Gastroesophageal sphincter (tissue), 4 donors: Measurements from ENCODE around the gene FA2H. TPM values are rescaled to one million over a fixed set of nuclear protein-coding genes. Genes with fewer than 3 reads are reported as not detected.

Experiments
- ATAC-seq: fragments of 150-250 bp; one replicate; pipeline ENCODE4 v1.9.1; 2016; ENCODE audit warnings: mild to moderate bottlenecking, moderate library complexity
- H3K27ac ChIP-seq, 4 donors: fragments of 200-600 bp; sonication (generic) in 3 of 4; 1 replicate in 3 of 4; 2 replicates in 1 of 4; pipeline ENCODE4 v1.5.1; 2016 to 2019
- H3K27me3 ChIP-seq: fragments of 200-600 bp; sonication (generic); one replicate; pipeline ENCODE4 v1.5.1; 2019
- H3K36me3 ChIP-seq, 2 donors: fragments of 200-600 bp; sonication (generic); one replicate each; pipeline ENCODE4 v1.5.1; 2019; ENCODE audit warnings: control low read depth in 1 of 2
- H3K4me1 ChIP-seq, 3 donors: fragments of 200-600 bp; sonication (generic); 1 replicate in 2 of 3; 2 replicates in 1 of 3; pipeline ENCODE4 v1.5.1; 2016 to 2019; ENCODE audit warnings: control low read depth in 2 of 3
- H3K4me3 ChIP-seq, 2 donors: fragments of 200-600 bp; sonication (generic); one replicate each; pipeline ENCODE4 v1.5.1; 2019; ENCODE audit warnings: mild to moderate bottlenecking in 1 of 2, moderate library complexity in 1 of 2
- H3K9me3 ChIP-seq, 3 donors: fragments of 200-600 bp; sonication (generic); one replicate each; pipeline ENCODE4 v1.5.1; 2017 to 2019; ENCODE audit warnings: control low read depth in 2 of 3
- CTCF ChIP-seq, 4 experiments: fragments of 200-600 bp in 2 of 4; fragments of 450-650 bp in 2 of 4; sonication (generic) in 1 of 4; IDR thresholded peaks; one replicate each; pipeline ENCODE4 v1.5.1; 2017 to 2019; ENCODE audit warnings: antibody characterized with exemption in 4 of 4, mild to moderate bottlenecking in 2 of 4, moderate library complexity in 2 of 4
- EP300 ChIP-seq: sonication (generic); formaldehyde crosslinking; IDR thresholded peaks from one replicate; pipeline ENCODE4 v1.6.1; 2017; ENCODE audit warnings: antibody characterized with exemption, mild to moderate bottlenecking
- POLR2A ChIP-seq, 2 donors: fragments of 450-650 bp; IDR thresholded peaks; one replicate each; pipeline ENCODE4 v1.6.1; 2017; ENCODE audit warnings: antibody characterized with exemption in 2 of 2, mild to moderate bottlenecking in 2 of 2, moderate library complexity in 1 of 2
- POLR2AphosphoS5 ChIP-seq: sonication (generic); formaldehyde crosslinking; IDR thresholded peaks from one replicate; pipeline ENCODE4 v1.6.1; 2017; ENCODE audit warnings: antibody characterized with exemption
- WGBS, 2 donors: methylation state at CpG; one replicate each; pipeline ENCODE4 v1.1.5; 2018; ENCODE audit warnings: low coverage in 1 of 2; 5-methylcytosine and 5-hydroxymethylcytosine counted together
- total RNA-seq, 4 donors: library from RNA; depleted of rRNA; stranded (reverse); fragments of >200 nt; gene quantifications; one replicate each; pipeline ENCODE4 v1.1.0, GENCODE V29; 2016

The FA2H gene
- total RNA-seq, 4 donors from 2014 or later: 0.27 to 2.2 (median 0.31) TPM; not detected in 1

DNA sequence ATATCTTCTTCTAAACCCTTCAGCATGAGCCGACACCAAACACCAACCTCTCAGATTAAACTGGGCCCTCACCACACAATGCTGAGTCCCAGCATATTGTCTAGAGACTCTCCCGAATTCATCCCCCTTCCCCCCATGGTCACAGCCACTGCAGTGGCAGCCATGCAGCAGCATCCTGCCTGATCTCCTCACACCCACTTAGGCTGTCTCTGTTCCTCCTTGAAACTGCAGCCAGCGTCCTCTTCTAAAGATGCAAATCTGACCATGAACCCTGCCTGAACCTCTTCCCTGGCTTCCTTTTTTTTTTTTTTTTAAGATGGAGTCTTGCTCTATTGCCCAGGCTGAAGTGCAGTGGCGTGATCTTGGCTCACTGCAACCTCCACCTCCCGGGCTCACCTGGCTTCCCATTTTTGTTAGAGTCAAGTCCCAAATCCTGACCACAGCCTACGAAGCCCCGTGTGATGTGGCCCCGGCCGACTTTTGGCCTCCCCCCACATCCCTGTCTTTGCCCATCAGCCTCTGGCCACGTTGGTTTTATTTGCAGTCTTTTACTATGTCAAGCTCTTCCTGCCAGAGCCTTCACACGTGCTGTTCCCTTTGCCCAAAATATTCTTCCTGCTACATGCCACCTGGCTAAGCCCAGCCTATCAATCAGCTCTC is 2.8 kb downstream of the FA2H start:
- 66 to 85% methylated on average over 3 to 11 of the region's 11 CpGs for WGBS, 2 donors
- peaks cover 78% of the 10 kb centered on the region for H3K27me3 ChIP-seq
- H3K4me1 ChIP-seq: peaks cover 0 to 13% (median 11%) of the 10 kb centered on the region in 3 donors
- H3K27ac ChIP-seq: no peak overlapping the region
- ATAC-seq: no peak
- no peaks in the 10 kb centered on the region for H3K9me3 ChIP-seq
- no peak overlapping the region for H3K4me3 ChIP-seq
- TF ChIP-seq CTCF (IDR thresholded peaks at IDR 0.05): no peak
- no peak for TF ChIP-seq EP300
- TF ChIP-seq POLR2A (IDR thresholded peaks at IDR 0.05): no peak
- TF ChIP-seq POLR2AphosphoS5: no peak
- no peaks in the 10 kb centered on the region for H3K36me3 ChIP-seq

DNA sequence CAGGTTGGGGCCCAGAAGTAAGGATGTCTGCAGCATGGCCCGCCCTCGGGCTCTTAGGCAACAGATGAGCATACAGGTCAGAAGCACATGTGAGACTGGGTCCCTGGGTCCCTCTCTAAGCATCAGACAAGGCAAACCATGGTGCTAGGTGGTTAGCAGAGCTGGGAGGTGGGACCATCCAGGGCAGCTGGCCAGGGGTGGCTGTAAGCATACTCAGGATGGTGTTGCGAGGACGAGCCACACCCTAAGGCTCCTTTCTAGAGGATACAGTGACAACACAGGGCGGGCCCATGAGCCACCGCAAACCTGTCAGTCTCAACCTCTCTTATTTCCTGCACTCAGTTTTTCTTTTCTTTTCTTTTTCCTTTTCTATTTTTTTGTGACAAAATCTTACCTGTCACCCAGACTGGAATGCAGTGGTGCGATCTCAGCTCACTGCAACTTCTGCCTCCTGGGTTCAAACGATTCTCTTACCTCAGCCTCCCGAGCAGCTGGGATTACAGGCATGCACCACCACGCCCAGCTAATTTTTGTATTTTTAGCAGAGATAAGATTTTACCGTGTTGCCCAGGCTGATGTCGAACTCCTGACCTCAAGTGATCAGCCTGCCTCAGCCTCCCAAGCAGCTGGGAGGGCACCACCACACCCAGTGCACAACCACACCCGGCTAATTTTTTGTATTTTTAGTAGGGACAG is 3.6 kb downstream of the FA2H start:
- 82 to 94% methylated on average over 6 to 11 of the region's 13 CpGs for WGBS, 2 donors
- peaks cover 81% of the 10 kb centered on the region for H3K27me3 ChIP-seq
- peaks cover 0 to 13% (median 11%) of the 10 kb centered on the region in 3 donors for H3K4me1 ChIP-seq
- H3K27ac ChIP-seq: no peak overlapping the region
- no peak overlapping the region for H3K4me3 ChIP-seq
- no peak for ATAC-seq
- TF ChIP-seq CTCF (IDR thresholded peaks at IDR 0.05): no peak
- no peak for TF ChIP-seq POLR2AphosphoS5
- H3K9me3 ChIP-seq: no peaks in the 10 kb centered on the region
- H3K36me3 ChIP-seq: no peaks in the 10 kb centered on the region

DNA sequence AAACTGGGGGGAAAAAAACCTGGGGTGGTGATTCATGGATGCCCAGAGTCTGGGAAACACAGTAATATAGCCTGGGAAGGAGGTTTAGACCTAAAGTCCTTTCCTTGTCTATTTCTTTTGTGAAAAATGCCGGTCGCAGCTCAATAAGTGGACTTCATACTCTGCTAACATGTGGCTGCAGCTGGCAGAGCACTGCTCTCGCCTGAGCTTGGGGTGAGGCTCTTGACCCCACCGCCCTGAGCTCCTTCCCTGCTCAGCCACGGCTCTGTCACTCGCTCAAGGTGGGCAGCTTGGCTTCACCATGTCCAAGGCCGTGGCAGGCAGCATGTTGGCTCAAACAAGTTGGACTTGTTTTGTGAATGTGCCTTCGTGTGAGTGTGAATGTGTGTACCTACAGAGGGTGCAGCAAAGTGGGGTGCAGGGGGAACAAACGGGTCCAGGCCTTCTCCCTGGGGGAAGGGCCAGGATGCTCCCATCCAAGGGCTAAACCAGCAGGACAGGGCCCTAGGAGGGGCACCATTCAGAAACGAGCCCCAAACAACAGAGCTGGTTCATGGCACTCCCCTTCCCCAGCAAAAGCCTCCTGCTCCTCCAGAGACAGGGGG is 4.9 kb downstream of the FA2H start:
- Histone ChIP-seq H3K9me3 (no peaks in the 10 kb centered on the region), H3K27me3 (peaks cover 80% of the 10 kb centered on the region), H3K27ac (no peak overlapping the region), H3K4me1 (peaks cover 0 to 8% (median 6%) of the 10 kb centered on the region in 3 donors), H3K4me3 (no peak overlapping the region), H3K36me3 (no peaks in the 10 kb centered on the region)
- 70% methylated on average over 2 of the region's 10 CpGs; no CpG with 5 or more reads in 1 of the 2 donors for WGBS, 2 donors
- TF ChIP-seq CTCF (IDR thresholded peaks at IDR 0.05): no peak
- no peak for TF ChIP-seq POLR2A (IDR thresholded peaks at IDR 0.05)
- no peak for TF ChIP-seq EP300
- TF ChIP-seq POLR2AphosphoS5: no peak
- ATAC-seq: no peak

- no peak for TF ChIP-seq POLR2AphosphoS5
- TF ChIP-seq EP300: no peak
- no peak for TF ChIP-seq CTCF (IDR thresholded peaks at IDR 0.05)
- no peak for TF ChIP-seq POLR2A (IDR thresholded peaks at IDR 0.05)
- Histone ChIP-seq H3K4me3 (no peak overlapping the region), H3K4me1 (no peaks in the 10 kb centered on the region), H3K27ac (no peak overlapping the region), H3K36me3 (no peaks in the 10 kb centered on the region), H3K9me3 (no peaks in the 10 kb centered on the region), H3K27me3 (peaks cover 72% of the 10 kb centered on the region)
- no peak for ATAC-seq
- 20 to 50% methylated on average over 1 to 2 of the region's 6 CpGs for WGBS, 2 donors
Measured at GRCh38 chr16:74768239-74768638, 6.4 kb downstream of the FA2H start.
